ENCODE data around the gene RBCK1. TPM values are rescaled to one million over a fixed set of nuclear protein-coding genes. Genes with fewer than 3 reads are reported as not detected.

RBCK1 gene
- total RNA-seq, 4 donors from 2014 or later = 57.9 to 86.3 (median 64.6) TPM

- DNase-seq = no peak
- Histone ChIP-seq H3K9me3 (no peaks in the 10 kb centered on the region), H3K27ac (no peak overlapping the region), H3K4me3 (no peak overlapping the region), H3K27me3 (no peaks in the 10 kb centered on the region), H3K4me1 (no peaks in the 10 kb centered on the region), H3K36me3 (no peaks in the 10 kb centered on the region)
- no peak for TF ChIP-seq CTCF (IDR thresholded peaks at IDR 0.05)
- TF ChIP-seq POLR2A (IDR thresholded peaks at IDR 0.05) = no peak
- intact Hi-C loops (cut with DNase I; ENCODE audit: low total_unique reads) = no loop called here
These were observed 25.3 kb downstream of the RBCK1 start for GRCh38 chr20:433300-433975.

- Histone ChIP-seq H3K27ac (no peak overlapping the region), H3K36me3 (no peaks in the 10 kb centered on the region), H3K9me3 (no peaks in the 10 kb centered on the region), H3K4me1 (no peaks in the 10 kb centered on the region), H3K4me3 (no peak overlapping the region), H3K27me3 (no peaks in the 10 kb centered on the region)
- DNase-seq = no peak
- no peak for TF ChIP-seq POLR2A (IDR thresholded peaks at IDR 0.05)
- no peak for TF ChIP-seq CTCF (IDR thresholded peaks at IDR 0.05)
- intact Hi-C loops (cut with DNase I; ENCODE audit: low total_unique reads) = no loop called here
These were observed 26.1 kb downstream of the RBCK1 start for GRCh38 chr20:434221-434620.

GRCh38 chr20:434661-435419 is 26.7 kb downstream of the RBCK1 start:
- Histone ChIP-seq H3K27ac (no peak overlapping the region), H3K36me3 (no peaks in the 10 kb centered on the region), H3K9me3 (no peaks in the 10 kb centered on the region), H3K27me3 (no peaks in the 10 kb centered on the region), H3K4me3 (no peak overlapping the region), H3K4me1 (no peaks in the 10 kb centered on the region)
- intact Hi-C loops (cut with DNase I; ENCODE audit: low total_unique reads) = no loop called here
- DNase-seq = no peak
- no peak for TF ChIP-seq CTCF (IDR thresholded peaks at IDR 0.05)
- TF ChIP-seq POLR2A (IDR thresholded peaks at IDR 0.05) = no peak

GRCh38 chr20:435558-435957 is 27.5 kb downstream of the RBCK1 start:
- H3K9me3 ChIP-seq = no peaks in the 10 kb centered on the region
- no peak overlapping the region for H3K4me3 ChIP-seq
- no peaks in the 10 kb centered on the region for H3K27me3 ChIP-seq
- intact Hi-C loops (cut with DNase I; ENCODE audit: low total_unique reads) = no loop called here
- TF ChIP-seq POLR2A (IDR thresholded peaks at IDR 0.05) (no peak), CTCF (IDR thresholded peaks at IDR 0.05) (no peak)
- H3K4me1 ChIP-seq = no peaks in the 10 kb centered on the region
- no peak for DNase-seq
- no peak overlapping the region for H3K27ac ChIP-seq
- no peaks in the 10 kb centered on the region for H3K36me3 ChIP-seq

GRCh38 chr20:436476-436875 is 28.4 kb downstream of the RBCK1 start:
- Histone ChIP-seq H3K36me3 (no peaks in the 10 kb centered on the region), H3K27ac (no peak overlapping the region), H3K9me3 (no peaks in the 10 kb centered on the region), H3K27me3 (no peaks in the 10 kb centered on the region), H3K4me1 (no peaks in the 10 kb centered on the region), H3K4me3 (no peak overlapping the region)
- DNase-seq = no peak
- TF ChIP-seq CTCF (IDR thresholded peaks at IDR 0.05) = no peak
- TF ChIP-seq POLR2A (IDR thresholded peaks at IDR 0.05) = no peak
- intact Hi-C loops (cut with DNase I; ENCODE audit: low total_unique reads) = no loop called here
